22Rv1 (cell line): ENCODE data around the gene TCF12.
"Not testable (repeated sequence)": the region's sequence is repeated elsewhere in the genome, so short reads cannot be mapped to it uniquely, and the experiment has no call there.

Experiments
- H3K27ac ChIP-seq: fragments of 450-650 bp; 2 replicates; pipeline ENCODE4 v1.5.1; 2017
- ZFX ChIP-seq: fragments of 450-650 bp; IDR thresholded peaks from 2 replicates; pipeline ENCODE4 v1.6.1; 2017; ENCODE audit warnings: antibody characterized with exemption, borderline replicate concordance
- TF ChIP-seq, protein P1 (sequence below): fragments of 450-650 bp; IDR thresholded peaks from 2 replicates; pipeline ENCODE4 v1.5.1; 2017; ENCODE audit warnings: mild to moderate bottlenecking

TCF12 gene

GRCh38 chr15:56996746-56997470, 78.5 kb downstream of the TCF12 start:
- TF ChIP-seq, protein P1, sequence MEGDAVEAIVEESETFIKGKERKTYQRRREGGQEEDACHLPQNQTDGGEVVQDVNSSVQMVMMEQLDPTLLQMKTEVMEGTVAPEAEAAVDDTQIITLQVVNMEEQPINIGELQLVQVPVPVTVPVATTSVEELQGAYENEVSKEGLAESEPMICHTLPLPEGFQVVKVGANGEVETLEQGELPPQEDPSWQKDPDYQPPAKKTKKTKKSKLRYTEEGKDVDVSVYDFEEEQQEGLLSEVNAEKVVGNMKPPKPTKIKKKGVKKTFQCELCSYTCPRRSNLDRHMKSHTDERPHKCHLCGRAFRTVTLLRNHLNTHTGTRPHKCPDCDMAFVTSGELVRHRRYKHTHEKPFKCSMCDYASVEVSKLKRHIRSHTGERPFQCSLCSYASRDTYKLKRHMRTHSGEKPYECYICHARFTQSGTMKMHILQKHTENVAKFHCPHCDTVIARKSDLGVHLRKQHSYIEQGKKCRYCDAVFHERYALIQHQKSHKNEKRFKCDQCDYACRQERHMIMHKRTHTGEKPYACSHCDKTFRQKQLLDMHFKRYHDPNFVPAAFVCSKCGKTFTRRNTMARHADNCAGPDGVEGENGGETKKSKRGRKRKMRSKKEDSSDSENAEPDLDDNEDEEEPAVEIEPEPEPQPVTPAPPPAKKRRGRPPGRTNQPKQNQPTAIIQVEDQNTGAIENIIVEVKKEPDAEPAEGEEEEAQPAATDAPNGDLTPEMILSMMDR = no peak
- no peak for TF ChIP-seq ZFX
- no peak overlapping the region for H3K27ac ChIP-seq

DNA sequence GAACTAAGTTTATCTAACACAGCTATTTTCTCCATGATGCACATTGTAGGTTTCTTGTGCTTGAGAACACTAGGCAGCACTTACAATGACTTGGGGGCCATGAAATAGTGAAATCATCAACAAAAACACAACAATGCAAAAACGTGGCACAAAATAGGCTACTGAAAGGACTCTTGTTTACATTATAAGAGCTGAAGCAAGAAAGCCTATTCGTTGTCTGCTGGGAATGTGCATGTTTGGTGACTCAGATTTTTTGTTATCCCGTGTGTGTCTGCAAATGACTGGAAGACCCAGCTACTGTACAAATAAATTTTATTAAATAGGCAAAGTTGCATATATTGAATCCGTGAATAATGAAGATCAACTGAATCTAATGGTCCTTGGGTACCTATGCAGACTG, 85.0 kb downstream of the TCF12 start:
- TF ChIP-seq, protein P1 = no peak
- TF ChIP-seq ZFX = no peak
- H3K27ac ChIP-seq = no peak overlapping the region

- no peak overlapping the region for H3K27ac ChIP-seq
- TF ChIP-seq, protein P1 = no peak
- no peak for TF ChIP-seq ZFX
Measured at GRCh38 chr15:57005244-57005643, 86.8 kb downstream of the TCF12 start.

DNA sequence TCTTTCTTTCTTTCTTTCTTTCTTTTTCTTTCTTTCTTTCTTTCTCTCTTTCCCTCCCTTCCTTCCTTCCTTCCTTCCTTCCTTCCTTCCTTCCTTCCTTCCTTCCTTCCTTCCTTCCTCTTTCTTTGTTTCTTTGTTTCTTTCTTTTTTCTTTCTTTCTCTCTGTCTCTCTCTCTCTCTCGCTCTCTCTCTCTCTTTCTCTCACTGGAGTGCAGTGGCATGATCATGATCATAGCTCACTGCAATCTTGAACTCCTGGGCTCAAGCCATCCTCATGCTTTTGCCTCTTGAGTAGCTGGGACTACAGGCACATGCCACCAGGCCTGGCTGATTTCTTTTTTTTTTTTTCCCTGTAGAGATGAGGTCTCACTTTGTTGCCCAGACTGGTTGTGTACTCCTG, 89.4 kb downstream of the TCF12 start:
- H3K27ac ChIP-seq = not testable (repeated sequence)

DNA sequence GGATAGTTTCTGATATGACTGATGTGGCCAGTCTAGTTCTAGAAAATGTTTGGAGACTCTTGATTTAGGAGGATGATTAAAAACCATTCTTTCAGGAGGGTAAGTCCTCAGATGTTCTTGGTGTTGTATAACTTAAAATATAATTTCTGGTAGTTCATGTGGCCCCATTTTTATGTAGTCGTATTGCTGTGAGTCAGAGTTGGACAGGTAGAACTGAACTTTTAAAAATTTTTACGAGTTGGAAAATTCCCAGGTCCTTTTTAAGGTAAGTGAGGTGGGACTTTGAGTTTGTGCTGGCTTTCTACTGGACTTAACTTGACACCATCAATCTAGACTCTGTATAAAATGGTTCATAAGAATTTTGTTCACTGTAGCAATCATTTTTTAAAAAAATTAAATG, 92.3 kb downstream of the TCF12 start:
- H3K27ac ChIP-seq = no peak overlapping the region
- TF ChIP-seq, protein P1 = no peak
- no peak for TF ChIP-seq ZFX

GRCh38 chr15:57012556-57012955, 94.1 kb downstream of the TCF12 start:
- H3K27ac ChIP-seq = no peak overlapping the region

DNA sequence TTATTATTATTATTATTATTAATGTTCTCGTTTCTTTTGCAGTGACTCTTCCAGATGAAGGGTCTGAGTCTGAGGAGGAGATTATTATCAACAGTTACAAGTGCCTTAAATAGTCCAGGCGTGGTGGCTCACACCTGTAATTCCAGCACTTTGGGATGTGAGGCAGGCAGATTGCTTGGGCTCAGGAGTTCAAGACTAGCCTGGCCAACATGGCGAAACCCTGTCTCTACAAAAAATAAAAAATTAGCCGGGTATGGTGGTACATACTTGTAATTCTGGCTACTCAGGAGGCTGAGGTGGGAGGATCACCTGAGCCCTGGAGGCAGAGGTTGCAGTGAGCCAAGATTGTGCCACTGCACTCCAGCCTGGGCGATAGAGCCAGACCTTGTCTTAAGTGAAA, 96.5 kb downstream of the TCF12 start:
- not testable (repeated sequence) for H3K27ac ChIP-seq

More at GRCh38 chr15:57012556-57012955, 94.1 kb downstream of the TCF12 start:
- TF ChIP-seq, protein P1 = no peak
- TF ChIP-seq ZFX = no peak

- TF ChIP-seq ZFX = no peak
- TF ChIP-seq, protein P1 = no peak
- H3K27ac ChIP-seq = no peak overlapping the region
Measured at GRCh38 chr15:57015360-57015759, 96.9 kb downstream of the TCF12 start.
